Measurements from ENCODE around the gene PLEKHA4.
"Not testable (repeated sequence)": the region's sequence is repeated elsewhere in the genome, so short reads cannot be mapped to it uniquely, and the experiment has no call there.

Gene PLEKHA4, protein sequence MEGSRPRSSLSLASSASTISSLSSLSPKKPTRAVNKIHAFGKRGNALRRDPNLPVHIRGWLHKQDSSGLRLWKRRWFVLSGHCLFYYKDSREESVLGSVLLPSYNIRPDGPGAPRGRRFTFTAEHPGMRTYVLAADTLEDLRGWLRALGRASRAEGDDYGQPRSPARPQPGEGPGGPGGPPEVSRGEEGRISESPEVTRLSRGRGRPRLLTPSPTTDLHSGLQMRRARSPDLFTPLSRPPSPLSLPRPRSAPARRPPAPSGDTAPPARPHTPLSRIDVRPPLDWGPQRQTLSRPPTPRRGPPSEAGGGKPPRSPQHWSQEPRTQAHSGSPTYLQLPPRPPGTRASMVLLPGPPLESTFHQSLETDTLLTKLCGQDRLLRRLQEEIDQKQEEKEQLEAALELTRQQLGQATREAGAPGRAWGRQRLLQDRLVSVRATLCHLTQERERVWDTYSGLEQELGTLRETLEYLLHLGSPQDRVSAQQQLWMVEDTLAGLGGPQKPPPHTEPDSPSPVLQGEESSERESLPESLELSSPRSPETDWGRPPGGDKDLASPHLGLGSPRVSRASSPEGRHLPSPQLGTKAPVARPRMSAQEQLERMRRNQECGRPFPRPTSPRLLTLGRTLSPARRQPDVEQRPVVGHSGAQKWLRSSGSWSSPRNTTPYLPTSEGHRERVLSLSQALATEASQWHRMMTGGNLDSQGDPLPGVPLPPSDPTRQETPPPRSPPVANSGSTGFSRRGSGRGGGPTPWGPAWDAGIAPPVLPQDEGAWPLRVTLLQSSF

DNA sequence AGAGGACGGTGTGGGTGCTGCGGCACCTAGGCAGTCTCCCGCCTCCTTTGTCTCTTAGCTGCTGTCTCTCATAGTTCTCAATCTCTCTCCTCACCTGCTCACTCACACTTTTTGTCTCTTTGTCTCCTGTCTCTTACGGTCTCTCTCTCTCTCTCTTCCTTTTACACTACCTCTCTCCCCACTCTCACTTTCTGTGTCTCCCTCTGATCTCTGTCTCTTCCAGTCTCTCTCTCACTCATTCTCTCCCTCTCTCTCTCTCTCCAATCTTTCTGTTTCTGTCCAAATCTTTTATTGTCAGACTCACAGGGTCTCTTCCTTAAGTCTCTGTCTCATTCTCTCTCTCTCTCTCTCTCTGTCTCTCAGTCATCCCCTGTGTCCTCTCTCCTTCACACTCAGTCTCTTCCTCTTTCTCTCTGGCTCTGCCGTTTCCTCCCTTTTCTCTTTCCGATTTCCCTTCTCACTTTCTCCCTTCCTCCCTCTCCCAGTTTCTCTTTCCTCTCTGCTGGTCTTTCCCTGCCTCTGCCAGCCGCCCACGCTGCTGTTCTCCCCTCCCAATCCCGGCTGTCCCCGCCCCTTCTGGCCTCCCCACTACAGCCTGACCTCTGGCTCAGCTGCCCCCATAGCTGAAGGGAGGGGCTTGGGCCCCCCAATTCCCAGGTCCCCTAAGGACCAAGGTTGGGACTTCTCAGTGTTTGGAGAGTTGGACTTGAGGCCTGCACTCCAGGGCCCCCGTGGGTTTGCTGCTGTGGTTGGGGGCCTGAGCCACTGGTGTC lies at the start of gene PLEKHA4:
PLEKHA4 (minus strand) TSS at position 504 of the 773 bp plus-strand sequence. CDS start 997 bp downstream, outside the sequence.
- no peak for DNase-seq (ENCODE audit: low read depth in 3 of 3)

DNA sequence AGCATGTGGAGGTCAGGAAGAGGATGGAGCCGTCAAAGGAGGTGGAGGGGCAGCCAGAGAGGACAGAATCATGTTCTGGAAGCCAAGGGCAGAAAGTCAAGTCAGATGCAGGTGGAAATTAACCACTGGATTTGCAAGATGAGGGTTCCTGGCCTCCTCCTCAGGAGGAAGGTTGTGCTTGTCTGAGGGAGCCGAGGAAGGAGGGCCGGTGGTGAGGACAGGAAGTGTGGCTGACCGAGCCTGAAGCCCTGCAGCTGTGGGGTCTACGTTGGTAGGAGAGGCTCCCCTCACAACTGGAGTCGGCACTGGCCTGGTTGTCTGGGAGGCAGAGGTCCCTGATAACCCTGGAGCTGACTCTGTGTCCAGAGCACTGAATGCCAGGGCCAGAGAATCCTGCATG lies 49.7 kb upstream of the PLEKHA4 start:
- DNase-seq (ENCODE audit: low read depth in 3 of 3): no peak

DNA sequence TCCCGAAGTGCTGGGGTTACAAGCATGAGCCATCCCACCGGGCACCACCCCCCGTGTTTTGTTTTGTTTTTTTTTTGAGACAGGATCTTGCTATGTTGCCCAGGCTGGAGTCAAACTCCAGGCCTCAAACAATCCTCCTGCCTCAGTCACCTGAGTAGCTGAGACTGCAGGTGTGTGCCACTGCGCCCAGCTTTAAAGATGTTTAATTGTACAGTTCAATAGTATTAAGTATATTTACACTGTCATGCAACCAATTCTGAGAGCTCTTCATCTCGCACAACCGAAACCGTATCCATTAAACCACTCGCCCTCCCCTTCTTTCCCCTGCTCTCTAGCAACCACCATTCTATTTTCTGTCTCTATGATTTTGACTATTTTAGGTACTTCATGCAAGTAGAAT lies 47.3 kb upstream of the PLEKHA4 start:
- DNase-seq (ENCODE audit: low read depth in 3 of 3): no peak

DNA sequence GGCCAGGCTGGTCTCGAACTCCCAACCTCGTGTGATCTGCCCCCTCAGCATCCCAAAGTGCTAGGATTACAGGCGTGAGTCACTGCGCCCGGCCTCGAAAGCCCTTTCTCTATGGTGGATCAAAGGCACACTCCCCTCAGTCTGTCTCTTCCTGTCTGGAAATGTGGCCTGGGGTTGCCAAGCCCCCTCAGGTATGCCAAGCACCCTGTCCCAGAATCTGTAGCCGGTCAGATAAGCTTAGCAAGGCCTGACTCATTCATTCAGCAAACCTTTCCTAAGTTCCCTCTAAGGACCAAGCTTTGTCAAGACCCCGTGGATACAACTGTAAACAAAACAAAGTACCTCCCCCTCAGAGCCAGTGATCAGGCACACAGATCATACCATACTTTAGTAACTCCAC lies 45.8 kb upstream of the PLEKHA4 start:
- DNase-seq (ENCODE audit: low read depth in 3 of 3): no peak

DNA sequence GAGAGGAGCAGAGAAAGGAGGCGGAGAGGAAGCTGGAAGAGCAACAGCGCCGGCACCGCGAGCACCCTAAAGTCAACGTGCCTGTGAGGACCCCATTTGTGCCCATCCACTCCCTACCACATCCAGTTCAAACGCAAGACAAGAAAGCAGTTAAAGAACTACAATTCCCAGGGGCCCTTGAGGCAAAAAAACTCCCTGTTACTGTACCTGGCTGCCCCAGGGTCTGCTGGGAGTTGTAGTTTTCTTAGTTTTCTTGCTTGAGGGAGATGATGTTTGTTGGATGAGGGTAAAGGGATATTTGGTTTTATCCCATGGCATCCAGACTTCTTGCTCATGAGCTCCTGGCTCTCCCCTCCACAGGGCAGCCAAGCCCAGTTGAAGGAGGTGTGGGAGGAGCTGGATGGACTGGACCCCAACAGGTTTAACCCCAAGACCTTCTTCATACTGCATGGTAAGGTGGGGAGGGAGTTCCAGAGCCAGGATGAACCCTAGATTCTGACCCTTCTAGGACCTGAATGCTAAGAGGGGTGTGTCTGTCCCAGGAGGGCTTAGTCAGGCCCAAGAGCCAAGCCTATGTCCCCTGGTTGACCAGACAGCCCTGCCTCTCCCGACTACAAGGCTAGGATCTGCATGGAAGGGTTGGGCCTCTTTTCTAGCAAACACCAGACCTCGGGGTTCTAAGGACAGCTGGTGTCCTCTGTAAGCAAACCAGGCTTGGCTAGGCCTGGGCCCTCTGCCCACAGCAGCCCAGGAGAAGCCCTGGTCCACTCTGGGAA lies 44.9 kb upstream of the PLEKHA4 start:
- no peak for DNase-seq (ENCODE audit: low read depth in 3 of 3)

DNA sequence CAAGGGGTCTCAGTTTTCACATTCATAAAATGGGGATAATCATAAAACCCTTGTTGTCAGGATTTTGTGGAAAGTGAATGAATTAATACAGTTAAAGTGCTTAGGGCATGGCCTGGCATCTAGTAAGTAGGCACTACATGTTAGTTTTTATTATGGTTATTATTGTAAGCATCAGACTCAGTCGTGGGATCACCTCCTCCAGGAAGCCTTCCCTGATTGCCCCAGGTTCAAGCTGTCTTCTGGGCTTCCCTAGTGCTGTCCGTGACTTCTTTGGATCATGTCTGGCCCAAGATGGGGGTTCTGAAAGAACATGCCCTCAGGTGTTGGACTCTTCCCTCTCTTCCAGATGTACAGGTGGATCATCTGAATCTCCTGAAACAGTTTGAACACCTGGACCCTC lies 42.4 kb upstream of the PLEKHA4 start:
- no peak for DNase-seq (ENCODE audit: low read depth in 3 of 3)

DNA sequence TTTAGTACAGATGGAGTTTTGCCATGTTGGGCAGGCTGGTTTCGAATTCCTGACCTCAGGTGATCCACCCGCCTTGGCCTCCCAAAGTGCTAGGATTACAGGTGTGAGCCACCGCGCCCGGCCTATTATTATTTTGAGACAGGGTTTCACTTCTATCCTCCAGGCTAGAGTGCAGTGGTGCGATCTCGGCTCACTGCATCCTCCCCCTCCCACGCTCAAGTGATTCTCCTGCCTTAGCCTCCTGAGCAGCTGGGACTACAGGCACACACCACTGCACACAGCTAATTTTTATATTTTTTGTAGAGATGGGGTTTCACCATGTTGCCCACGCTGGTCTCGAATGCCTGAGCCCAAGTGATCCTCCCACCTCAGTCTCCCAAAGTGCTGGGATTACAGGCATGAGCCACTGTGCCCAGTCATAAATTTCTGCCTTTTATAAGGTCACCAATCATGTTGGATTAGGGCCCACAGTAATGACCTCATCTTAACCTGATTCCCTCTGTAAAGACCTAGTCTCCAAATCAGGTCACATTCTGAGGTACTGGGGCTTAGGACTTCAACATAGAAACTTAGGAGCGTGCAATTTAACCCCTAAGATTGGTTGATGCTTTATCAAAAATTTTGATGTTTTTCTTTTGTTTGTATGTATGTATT lies 41.1 kb upstream of the PLEKHA4 start:
- not testable (repeated sequence) for DNase-seq (ENCODE audit: low read depth in 3 of 3)

DNA sequence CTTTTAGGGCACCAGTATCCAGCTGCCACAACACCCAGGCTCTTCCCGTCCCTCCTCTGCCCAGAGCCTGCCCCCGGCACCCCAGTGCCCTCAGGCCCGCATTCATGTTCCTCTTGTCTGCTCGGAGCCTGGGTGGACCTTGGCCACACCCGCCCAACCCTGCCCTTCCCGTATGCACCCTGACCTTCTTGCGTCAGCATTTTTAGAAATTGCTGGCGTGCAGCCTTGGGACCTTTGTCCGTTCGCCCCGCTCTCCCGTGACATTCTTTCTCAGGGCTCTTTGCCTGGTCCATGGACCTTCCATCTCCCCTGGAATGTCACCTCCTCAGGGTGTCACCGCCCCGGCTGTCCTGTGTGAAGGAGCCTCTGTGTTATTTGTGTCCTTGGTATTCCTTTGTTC lies 39.3 kb upstream of the PLEKHA4 start:
- no peak for DNase-seq (ENCODE audit: low read depth in 3 of 3)

DNA sequence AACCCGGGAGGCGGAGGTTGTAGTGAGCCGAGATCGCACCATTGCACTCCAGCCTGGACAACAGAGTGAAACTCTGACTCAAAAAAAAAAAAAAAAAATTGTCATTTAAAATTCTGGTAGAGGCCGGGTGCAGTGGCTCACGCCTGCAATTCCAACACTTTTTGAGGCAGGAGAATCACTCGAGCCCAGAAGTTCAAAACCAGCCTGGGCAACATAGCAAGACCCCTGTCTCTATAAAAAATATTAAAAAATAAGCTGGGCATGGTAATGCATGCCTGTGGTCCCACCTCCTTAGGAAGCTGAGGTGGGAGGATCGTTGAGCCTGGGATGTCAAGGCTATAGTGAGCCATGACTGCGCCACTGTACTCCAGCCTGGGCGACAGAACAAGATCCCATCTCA lies 37.9 kb upstream of the PLEKHA4 start:
- DNase-seq (ENCODE audit: low read depth in 3 of 3): no peak

DNA sequence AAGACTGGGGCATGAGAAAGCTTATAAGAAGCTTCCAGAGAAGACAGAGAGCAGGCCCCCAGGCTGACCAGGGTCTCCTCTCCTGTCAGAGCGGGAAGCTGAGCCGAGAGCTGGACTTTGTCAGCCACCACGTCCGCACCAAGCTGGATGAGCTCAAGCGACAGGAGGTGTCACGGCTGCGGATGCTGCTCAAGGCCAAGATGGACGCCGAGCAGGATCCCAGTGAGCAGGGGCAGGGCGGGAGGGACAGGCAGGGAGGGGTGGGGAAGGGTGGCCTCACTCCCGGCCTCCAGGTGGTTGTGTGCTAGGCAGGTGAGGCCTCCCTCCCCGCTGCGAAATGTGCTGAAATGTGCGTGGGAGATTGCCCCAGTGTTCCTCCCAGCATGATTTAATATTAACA lies 37.2 kb upstream of the PLEKHA4 start:
- DNase-seq (ENCODE audit: low read depth in 3 of 3): no peak

DNA sequence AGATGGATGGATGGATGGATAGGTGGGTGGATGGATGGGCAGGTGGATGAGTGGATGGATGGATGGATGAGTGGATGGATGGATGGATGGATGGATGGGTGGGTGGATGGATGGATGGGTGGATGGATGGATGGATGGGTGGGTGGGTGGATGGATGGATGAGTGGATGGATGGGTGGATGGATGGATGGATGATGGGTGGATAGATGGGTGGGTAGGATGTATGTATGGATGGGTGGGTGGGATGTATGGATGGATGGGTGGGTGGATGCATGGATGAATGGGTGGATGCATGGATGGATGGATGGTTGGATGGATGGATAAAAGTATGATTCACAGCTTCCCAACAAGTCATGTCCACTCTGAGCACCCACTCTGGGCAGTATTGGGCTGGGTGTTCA lies 35.4 kb upstream of the PLEKHA4 start:
- DNase-seq (ENCODE audit: low read depth in 3 of 3): not testable (repeated sequence)

DNA sequence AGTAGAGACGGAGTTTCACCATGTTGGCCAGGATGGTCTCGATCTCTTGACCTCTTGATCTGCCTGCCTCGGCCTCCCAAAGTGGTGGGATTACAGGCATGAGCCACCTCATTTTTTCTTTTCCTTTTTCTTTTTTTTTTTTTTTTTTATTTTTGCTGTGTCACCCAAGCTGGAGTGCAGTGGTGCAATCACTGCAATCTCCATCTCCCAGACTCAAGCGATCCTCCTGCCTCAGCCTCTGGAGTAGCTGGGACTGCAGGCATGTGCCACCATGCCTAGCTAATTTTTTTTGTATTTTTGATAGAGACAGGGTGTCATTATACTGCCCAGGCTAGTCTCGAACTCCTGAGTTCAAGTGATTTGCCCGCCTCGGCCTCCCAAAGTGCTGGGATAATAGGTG lies 33.9 kb upstream of the PLEKHA4 start:
- DNase-seq (ENCODE audit: low read depth in 3 of 3): not testable (repeated sequence)

DNA sequence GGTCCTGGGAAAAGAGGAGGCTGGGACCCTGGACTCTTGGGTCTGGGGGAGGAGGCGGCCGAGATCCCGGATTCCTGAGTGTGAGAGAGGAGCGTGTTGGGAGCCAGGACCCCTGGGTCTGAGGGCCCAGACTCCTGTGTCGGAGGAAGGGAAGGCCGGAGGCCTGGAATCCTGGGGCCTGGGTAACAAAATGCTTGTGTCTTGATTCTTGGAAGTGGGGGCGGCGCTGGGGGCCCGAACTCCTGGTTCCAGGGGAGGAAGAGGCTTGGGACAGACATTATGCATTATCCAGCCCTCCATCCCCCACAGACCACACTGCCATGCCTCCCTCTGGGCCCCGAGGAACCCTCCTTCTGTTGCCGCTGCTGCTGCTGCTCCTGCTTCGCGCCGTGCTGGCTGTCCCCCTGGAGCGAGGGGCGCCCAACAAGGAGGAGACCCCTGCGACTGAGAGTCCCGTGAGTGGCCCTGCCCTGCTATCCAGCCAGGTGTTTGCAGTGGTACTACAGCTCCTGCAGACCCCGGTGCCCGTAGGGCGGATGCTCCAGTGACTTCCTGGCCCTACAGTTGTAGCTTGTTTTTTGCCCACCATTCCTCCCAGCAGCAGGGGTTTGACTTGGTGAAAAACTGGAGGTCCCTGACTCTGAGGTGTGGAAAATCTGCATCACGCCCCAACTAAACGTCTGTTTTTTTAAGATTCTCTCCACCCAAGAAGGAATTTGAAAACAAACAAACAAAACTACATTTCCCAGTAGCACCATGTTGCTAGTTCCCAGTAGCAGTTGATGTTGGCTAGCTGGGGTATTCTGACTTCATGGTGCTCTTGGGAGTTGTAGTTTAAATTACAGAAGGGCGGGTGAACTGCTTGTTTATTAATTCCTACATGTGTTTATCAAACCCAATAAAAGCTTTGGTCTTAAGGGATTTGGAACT lies 32.3 kb upstream of the PLEKHA4 start:
- DNase-seq (ENCODE audit: low read depth in 3 of 3): no peak

DNA sequence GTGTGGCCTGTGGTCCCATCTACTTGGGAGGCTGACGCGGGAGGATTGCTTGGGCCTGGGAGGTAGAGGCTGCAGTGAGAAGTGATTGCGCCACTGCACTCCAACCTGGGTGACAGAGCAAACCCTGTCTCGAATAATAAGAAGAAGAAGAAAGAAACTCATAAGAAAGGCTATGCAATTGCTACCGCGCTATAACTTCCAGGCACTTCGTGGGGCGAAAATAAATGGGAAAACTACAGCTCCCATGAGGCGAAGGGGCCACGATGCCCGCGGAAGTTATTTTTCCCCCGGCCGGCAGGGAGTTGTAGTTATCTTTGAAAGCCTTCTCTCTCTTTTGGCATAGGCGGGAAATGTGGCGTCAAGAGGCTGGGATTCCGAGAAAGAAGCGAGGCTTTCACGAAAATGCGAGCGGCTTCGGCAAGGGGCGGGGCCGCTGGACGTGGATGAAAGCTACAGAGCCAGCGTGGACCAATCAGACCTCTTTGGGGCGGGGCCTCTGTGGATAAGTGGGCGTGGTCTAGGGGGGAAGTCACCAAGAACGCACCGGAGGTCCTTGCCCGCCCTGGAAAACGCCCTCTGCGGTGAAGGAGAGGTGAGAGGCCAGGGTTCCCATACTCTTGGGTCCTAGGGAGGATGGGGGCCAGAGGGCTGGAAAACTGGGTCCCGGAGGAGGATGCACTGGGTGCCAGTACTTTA lies 31.5 kb upstream of the PLEKHA4 start, which contains the start of gene NUCB1:
NUCB1 (plus strand) TSS at position 532 of the 696 bp plus-strand sequence. CDS start 485 bp downstream, outside the sequence.
- peak; percentile 98 to 99 (median 99) for DNase-seq (ENCODE audit: low read depth in 3 of 3)

DNA sequence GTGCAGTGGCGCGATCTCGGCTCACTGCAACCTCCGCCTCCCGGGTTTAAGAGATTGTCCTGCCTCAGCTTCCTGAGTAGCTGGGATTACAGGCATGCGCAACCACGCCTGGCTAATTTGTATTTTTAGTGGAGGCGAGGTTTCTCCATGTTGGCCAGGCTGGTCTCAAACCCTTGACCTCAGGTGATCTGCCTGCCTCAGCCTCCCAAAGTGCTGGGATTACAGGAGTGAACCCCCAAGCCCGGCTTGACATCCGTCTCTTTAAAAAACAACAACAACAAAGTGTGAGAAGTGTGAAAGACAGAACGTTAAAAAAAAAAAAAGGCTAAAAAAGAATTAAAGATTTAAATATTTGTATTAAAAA lies 31.0 kb upstream of the PLEKHA4 start:
- DNase-seq (ENCODE audit: low read depth in 3 of 3): not testable (repeated sequence)

DNA sequence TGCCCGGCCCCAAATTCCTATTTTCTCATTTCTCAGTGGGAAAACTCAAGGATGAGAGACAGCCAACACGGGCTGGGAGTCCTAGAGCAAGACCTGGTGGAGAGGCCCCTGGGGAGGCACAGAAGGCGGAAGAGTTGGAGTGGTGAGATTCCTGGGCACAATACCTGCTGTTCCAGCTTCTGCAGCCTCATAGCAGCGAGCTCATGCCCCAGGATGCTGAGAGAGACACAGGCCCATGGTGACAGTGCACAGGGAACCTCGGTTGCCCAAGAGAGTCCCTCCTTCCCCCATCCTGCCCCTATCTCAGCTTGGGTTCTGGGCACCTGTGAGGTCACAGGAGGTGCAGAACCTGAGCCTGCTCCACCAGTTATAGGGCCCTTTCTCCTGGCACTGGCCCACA lies 28.8 kb upstream of the PLEKHA4 start:
- DNase-seq (ENCODE audit: low read depth in 3 of 3): no peak

DNA sequence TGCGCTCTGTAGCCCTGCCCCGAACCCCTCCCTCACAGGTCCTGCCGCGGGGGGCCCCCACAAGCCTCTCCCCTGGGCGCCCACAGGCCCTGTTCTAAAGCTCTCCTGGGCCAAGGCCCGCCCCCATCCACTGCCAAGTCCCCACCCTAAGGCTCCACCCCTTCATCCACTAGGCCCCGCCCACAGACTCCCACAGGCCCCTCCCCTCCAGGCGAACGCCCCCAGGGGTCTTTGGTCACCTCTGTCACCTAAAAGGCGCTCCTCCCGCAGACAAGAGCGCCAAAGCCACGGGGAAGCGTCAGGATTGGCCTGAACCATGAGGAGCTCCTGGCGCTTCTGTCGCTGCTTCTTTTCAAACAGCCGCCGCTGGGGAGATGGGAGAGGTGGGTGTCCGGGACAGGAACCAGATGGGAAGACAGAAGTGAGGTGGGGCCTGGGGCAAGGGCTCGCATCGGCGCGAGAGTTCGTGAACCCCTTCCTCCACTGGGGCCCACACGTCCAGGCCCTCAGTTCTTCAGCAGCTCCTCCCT lies 27.8 kb upstream of the PLEKHA4 start:
- peak in 1 of 3 experiments; percentile 28 for DNase-seq (ENCODE audit: low read depth in 3 of 3)

DNA sequence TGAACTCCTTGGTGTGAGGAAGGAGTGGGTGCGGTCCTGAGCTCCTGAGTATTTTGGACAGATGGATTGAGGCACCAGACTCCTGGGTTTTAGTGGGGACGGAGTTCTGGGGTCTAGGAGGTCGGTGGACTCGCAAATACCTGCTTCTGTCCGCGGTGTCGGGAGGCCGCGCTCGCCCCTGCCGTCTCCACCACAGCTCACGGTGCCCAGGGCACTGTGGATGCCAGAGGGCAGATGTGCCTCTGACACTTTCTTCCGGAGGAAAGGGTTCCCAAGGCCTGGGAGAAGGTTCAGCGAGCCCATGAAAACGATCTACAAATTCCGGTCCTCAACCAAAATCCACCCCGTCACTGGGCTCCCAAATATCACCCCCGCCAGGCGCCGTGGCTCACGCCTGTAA lies 26.8 kb upstream of the PLEKHA4 start:
- DNase-seq (ENCODE audit: low read depth in 3 of 3): no peak

DNA sequence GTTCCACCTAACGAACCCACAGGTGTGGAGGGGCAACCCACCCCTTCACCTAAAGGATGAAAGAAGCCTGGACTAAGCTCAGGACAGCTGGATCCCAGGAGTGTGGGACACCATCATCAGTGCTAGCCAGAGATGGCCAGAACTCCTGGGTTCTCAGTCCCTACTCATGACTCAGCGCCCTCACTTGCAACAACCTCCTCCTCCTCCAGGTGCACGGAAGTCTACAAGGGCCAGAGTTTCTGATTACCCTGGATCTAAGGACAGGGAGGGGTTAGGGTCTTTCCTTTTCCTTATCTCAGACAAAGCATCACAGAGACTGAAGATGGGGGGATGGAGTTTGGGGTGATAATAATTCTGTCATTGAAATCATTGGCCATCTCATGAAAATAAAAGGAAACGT lies 22.1 kb upstream of the PLEKHA4 start:
- no peak for DNase-seq (ENCODE audit: low read depth in 3 of 3)

Data from stimulated activated CD4-positive, alpha-beta T cell treated with anti-CD3 and anti-CD28 coated beads, TNF-alpha, amount 100 ng/mL, for 4 hours (primary cell).